Neuronal stem cell (in vitro differentiated cells): ENCODE measurements around the gene CDH6. TPM values are rescaled to one million over a fixed set of nuclear protein-coding genes. Genes with fewer than 3 reads are reported as not detected.

Experiments used
- DNase-seq: peaks from one replicate; pipeline ENCODE4 v3.0.0-alpha.2; 2013; ENCODE audit warnings: low spot score
- H2AFZ ChIP-seq: one replicate; pipeline ENCODE4 v1.6.1; 2013; ENCODE audit warnings: mild to moderate bottlenecking, low read length, inconsistent platforms
- H2AK5ac ChIP-seq: 2 replicates; pipeline ENCODE4 v1.6.1; 2013; ENCODE audit warnings: low read depth, mild to moderate bottlenecking, inconsistent platforms, low read length, moderate library complexity, mixed read lengths
- H2BK120ac ChIP-seq: 2 replicates; pipeline ENCODE4 v1.6.1; 2013; ENCODE audit warnings: low read depth, mild to moderate bottlenecking, inconsistent platforms, low read length, moderate library complexity, mixed read lengths
- H2BK12ac ChIP-seq: one replicate; pipeline ENCODE4 v1.6.1; 2013; ENCODE audit warnings: low read length, inconsistent platforms
- H2BK15ac ChIP-seq: 2 replicates; pipeline ENCODE4 v1.6.1; 2013; ENCODE audit warnings: mild to moderate bottlenecking, low read length, inconsistent platforms, mixed read lengths
- H2BK5ac ChIP-seq: one replicate; pipeline ENCODE4 v1.6.1; 2013; ENCODE audit warnings: inconsistent platforms, mild to moderate bottlenecking, low read length, moderate library complexity
- H3K14ac ChIP-seq: one replicate; pipeline ENCODE4 v1.6.1; 2013; ENCODE audit warnings: low read length, inconsistent platforms
- H3K18ac ChIP-seq: 2 replicates; pipeline ENCODE4 v1.6.1; 2013; ENCODE audit warnings: low read length, inconsistent platforms
- H3K23ac ChIP-seq: 2 replicates; pipeline ENCODE4 v1.6.1; 2013; ENCODE audit warnings: low read depth, mild to moderate bottlenecking, mixed read lengths, low read length, inconsistent platforms; ENCODE audit not compliant: poor library complexity
- H3K27ac ChIP-seq: replicated peaks from 3 replicates; pipeline ENCODE4 v1.5.1; 2013; ENCODE audit warnings: low read length, inconsistent platforms
- H3K27me3 ChIP-seq, 3 experiments: 2 replicates each; pipeline ENCODE4 v1.6.1; 2013; ENCODE audit warnings: low read length in 3 of 3, mild to moderate bottlenecking in 2 of 3, inconsistent platforms in 1 of 3, low read depth in 1 of 3, mixed read lengths in 1 of 3, moderate library complexity in 1 of 3; ENCODE audit not compliant: control insufficient read depth in 3 of 3, insufficient read depth in 3 of 3
- H3K36me3 ChIP-seq, 2 donors: replicated peaks in 1 of 2; 2 replicates each; pipeline ENCODE4 v1.6.1; 2013; ENCODE audit warnings: low read length in 2 of 2; ENCODE audit not compliant: control insufficient read depth in 2 of 2, insufficient read depth in 2 of 2
- H3K4ac ChIP-seq: 2 replicates; pipeline ENCODE4 v1.6.1; 2013; ENCODE audit warnings: inconsistent platforms, mild to moderate bottlenecking, low read length, moderate library complexity
- H3K4me1 ChIP-seq, 2 donors: 1 replicate in 1 of 2; 2 replicates in 1 of 2; pipeline ENCODE4 v1.6.1; 2013; ENCODE audit warnings: low read length in 2 of 2, low read depth in 1 of 2; ENCODE audit not compliant: control insufficient read depth in 2 of 2, insufficient read depth in 1 of 2
- H3K4me2 ChIP-seq: one replicate; pipeline ENCODE4 v1.6.1; 2013; ENCODE audit warnings: mild to moderate bottlenecking, low read length, inconsistent platforms; ENCODE audit not compliant: insufficient read depth, poor library complexity, severe bottlenecking
- H3K4me3 ChIP-seq, 2 donors: 2 replicates each; pipeline ENCODE4 v1.5.1; 2013; ENCODE audit warnings: low read length in 2 of 2, mild to moderate bottlenecking in 2 of 2, inconsistent platforms in 1 of 2, moderate library complexity in 1 of 2
- H3K79me1 ChIP-seq: one replicate; pipeline ENCODE4 v1.6.1; 2013; ENCODE audit warnings: low read depth, mild to moderate bottlenecking, inconsistent platforms, low read length, moderate library complexity
- H3K9ac ChIP-seq: one replicate; pipeline ENCODE4 v1.6.1; 2013; ENCODE audit warnings: mild to moderate bottlenecking, low read depth, low read length, inconsistent platforms; ENCODE audit not compliant: poor library complexity
- H3K9me3 ChIP-seq, 2 donors: replicated peaks in 1 of 2; 2 replicates each; pipeline versions ENCODE3 to v1.6.1; 2013; ENCODE audit warnings: low read length in 2 of 2, mild to moderate bottlenecking in 2 of 2, inconsistent platforms in 1 of 2, low read depth in 1 of 2, mixed read lengths in 1 of 2, moderate library complexity in 1 of 2; ENCODE audit not compliant: control insufficient read depth in 2 of 2, insufficient read depth in 1 of 2
- H4K8ac ChIP-seq: one replicate; pipeline ENCODE4 v1.6.1; 2013; ENCODE audit warnings: low read depth, mild to moderate bottlenecking, inconsistent platforms, low read length, moderate library complexity
- H4K91ac ChIP-seq: one replicate; pipeline ENCODE4 v1.6.1; 2013; ENCODE audit warnings: low read length, low read depth, mild to moderate bottlenecking, inconsistent platforms; ENCODE audit not compliant: poor library complexity
- WGBS, 2 donors: extraction: QIAGEN DNeasy Blood & Tissue Kit; methylation state at CpG; one replicate each; pipeline ENCODE4 v1.1.7; 2013; ENCODE audit warnings: missing lambda C conversion rate in 2 of 2, mixed read lengths in 1 of 2; ENCODE audit not compliant: insufficient read length in 2 of 2, insufficient replicate concordance in 1 of 2; ENCODE audit errors: extremely low coverage in 2 of 2; 5-methylcytosine and 5-hydroxymethylcytosine counted together
- polyA plus RNA-seq, 2 experiments: library from polyadenylated mRNA; stranded (reverse); fragments of 200-250 nt; gene quantifications; one replicate each; pipeline ENCODE4 v1.2.3, GENCODE V29; 2013

Gene CDH6
- 12.6 TPM for polyA plus RNA-seq (2013, experiment 1 of 2)
- 12.7 TPM for polyA plus RNA-seq (2013, experiment 2 of 2)

DNA sequence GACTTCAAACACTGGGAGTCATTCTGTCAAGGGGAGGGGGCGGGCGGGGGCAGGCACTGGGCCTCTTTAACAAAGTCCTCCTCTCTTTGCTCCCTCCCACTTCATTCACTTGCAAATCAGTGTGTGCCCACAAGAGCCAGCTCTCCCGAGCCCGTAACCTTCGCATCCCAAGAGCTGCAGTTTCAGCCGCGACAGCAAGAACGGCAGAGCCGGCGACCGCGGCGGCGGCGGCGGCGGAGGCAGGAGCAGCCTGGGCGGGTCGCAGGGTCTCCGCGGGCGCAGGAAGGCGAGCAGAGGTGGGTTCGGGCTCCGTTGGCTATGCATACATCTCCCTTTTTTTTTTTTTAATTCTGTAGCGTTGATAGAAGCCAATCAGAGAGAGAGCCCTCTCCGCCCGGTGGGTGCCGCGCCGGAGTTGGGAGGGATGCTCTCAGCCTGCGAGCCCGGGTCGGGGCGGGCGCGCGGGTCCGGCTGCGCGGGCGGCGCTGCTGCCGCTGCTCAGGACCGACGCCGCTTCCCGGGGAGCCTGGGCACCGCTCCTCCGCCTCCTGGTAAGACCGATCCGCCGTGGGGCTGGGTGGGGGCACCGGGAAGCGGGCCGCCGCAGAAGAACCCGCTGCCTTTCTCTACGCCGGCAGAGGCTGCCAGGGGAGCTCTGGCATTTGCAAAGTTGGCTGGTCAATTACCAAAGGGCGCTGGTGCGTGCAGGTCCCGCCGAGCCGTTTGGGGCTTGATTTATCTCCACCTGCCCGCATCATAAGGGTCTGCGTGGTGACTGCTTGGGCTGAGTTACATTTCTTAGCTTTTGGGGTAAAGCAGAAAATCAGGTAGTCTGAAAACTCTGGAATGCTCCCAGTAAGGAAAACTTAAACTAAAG, at the start of gene CDH6:
Gene CDH6 (plus strand): TSS at position 96 of the 877 bp plus-strand sequence. CDS start 73,788 bp downstream, outside the sequence.
- Histone ChIP-seq H3K4ac (no peak within 1 kb of the TSS), H2AFZ (peak within 1 kb of the TSS; percentile 91), H3K9me3 (no peaks in the 10 kb centered on the region), H3K4me1 (peaks cover 7 to 20% of the 10 kb centered on the region in 2 donors), H3K4me2 (peak within 1 kb of the TSS; percentile 74), H4K91ac (no peak within 1 kb of the TSS), H2BK15ac (peak within 1 kb of the TSS; percentile 77), H3K18ac (peak within 1 kb of the TSS; percentile 76), H4K8ac (no peak within 1 kb of the TSS), H2AK5ac (no peak within 1 kb of the TSS), H3K4me3 (peak within 1 kb of the TSS; percentile 54 to 94), H2BK5ac (no peak within 1 kb of the TSS), H3K27ac (peak within 1 kb of the TSS; percentile 43), H3K27me3 (peaks cover 0 to 32% (median 0%) of the 10 kb centered on the region in 3 experiments), H3K9ac (peak within 1 kb of the TSS; percentile 82), H2BK12ac (no peak within 1 kb of the TSS), H3K36me3 (no peaks in the 10 kb centered on the region), H3K23ac (no peak within 1 kb of the TSS), H3K79me1 (peaks cover 3% of the 10 kb centered on the region), H2BK120ac (no peak within 1 kb of the TSS), H3K14ac (peak within 1 kb of the TSS; percentile 60)
- WGBS, 2 donors = no CpG with 5 or more reads among the region's 67 CpGs
- DNase-seq = peak; percentile 90

DNA sequence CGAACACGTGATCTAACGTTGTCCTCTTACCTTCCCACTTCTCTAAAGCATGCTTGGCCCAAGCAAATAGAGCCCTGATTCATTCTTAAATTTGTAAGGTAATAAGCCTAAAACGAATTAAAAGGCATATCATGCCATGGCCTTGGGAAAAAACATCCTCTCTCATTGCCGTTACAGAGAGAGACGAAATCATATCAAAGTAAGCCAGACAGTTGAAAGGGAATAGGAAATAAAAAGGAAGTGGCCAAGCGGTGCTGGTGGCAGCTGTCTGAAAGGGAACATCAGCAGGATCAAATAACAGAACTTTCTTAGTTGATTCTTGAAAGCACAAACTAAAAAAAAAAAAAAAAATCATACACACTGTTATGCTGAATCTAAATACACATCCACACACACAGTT, 49.1 kb upstream of the CDH6 start:
- H2BK120ac ChIP-seq = no peak overlapping the region
- H3K9me3 ChIP-seq = no peaks in the 10 kb centered on the region
- H2AFZ ChIP-seq = no peak overlapping the region
- H3K23ac ChIP-seq = no peak overlapping the region
- no peak overlapping the region for H3K4me3 ChIP-seq
- DNase-seq = no peak
- no peak overlapping the region for H2BK15ac ChIP-seq
- no peak overlapping the region for H4K91ac ChIP-seq
- no peaks in the 10 kb centered on the region for H3K79me1 ChIP-seq
- peaks cover 0 to 6% (median 0%) of the 10 kb centered on the region in 3 experiments for H3K27me3 ChIP-seq
- H2BK5ac ChIP-seq = no peak overlapping the region
- peaks cover 2% of the 10 kb centered on the region in 2 donors for H3K4me1 ChIP-seq
- WGBS, 2 donors = no CpG with 5 or more reads among the region's 7 CpGs
- H3K14ac ChIP-seq = no peak overlapping the region
- no peak overlapping the region for H2AK5ac ChIP-seq
- no peak overlapping the region for H3K18ac ChIP-seq
- H2BK12ac ChIP-seq = no peak overlapping the region
- H3K4me2 ChIP-seq = no peak overlapping the region
- H4K8ac ChIP-seq = no peak overlapping the region
- no peak overlapping the region for H3K9ac ChIP-seq
- no peaks in the 10 kb centered on the region for H3K36me3 ChIP-seq
- H3K4ac ChIP-seq = no peak overlapping the region
- H3K27ac ChIP-seq = no peak overlapping the region

DNA sequence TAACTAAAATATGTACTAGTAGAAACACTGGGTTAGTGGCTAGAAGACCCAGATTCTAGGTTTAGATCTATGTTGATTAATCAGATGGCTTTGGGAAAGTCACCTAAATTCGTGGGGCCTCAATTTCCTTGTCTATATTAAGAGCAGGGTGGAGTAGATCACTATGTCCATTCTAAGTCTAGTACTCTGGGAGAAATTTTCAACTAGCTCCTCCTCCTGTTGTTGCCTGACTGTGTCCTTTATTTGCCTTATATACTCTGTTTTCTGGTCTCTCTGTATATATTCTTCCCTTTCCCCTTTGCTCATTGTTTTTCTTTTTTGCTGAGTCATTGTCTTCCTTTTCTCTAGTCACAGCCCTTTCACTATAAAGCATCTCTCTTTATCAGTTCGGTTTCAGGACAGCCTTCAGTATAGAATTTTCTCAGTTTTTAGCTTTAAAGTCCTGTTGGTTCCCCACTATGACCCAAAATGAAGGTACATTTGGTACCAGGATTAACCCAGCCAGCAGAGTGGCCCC, 44.5 kb upstream of the CDH6 start:
- no peak overlapping the region for H3K14ac ChIP-seq
- no peak overlapping the region for H4K8ac ChIP-seq
- no peak overlapping the region for H2AFZ ChIP-seq
- H3K9me3 ChIP-seq = no peaks in the 10 kb centered on the region
- peaks cover 0 to 6% (median 0%) of the 10 kb centered on the region in 3 experiments for H3K27me3 ChIP-seq
- H2BK5ac ChIP-seq = no peak overlapping the region
- H3K4ac ChIP-seq = no peak overlapping the region
- H3K4me1 ChIP-seq = peaks cover 5 to 9% of the 10 kb centered on the region in 2 donors
- no peak overlapping the region for H3K4me2 ChIP-seq
- no peak overlapping the region for H3K9ac ChIP-seq
- no peak for DNase-seq
- H3K36me3 ChIP-seq = no peaks in the 10 kb centered on the region
- no peak overlapping the region for H3K23ac ChIP-seq
- H3K18ac ChIP-seq = no peak overlapping the region
- H4K91ac ChIP-seq = no peak overlapping the region
- no peak overlapping the region for H2AK5ac ChIP-seq
- H3K4me3 ChIP-seq = no peak overlapping the region
- no peaks in the 10 kb centered on the region for H3K79me1 ChIP-seq
- no peak overlapping the region for H2BK12ac ChIP-seq
- no peak overlapping the region for H2BK120ac ChIP-seq
- no peak overlapping the region for H2BK15ac ChIP-seq
- WGBS, 2 donors = no CpG with 5 or more reads among the region's 2 CpGs
- no peak overlapping the region for H3K27ac ChIP-seq

DNA sequence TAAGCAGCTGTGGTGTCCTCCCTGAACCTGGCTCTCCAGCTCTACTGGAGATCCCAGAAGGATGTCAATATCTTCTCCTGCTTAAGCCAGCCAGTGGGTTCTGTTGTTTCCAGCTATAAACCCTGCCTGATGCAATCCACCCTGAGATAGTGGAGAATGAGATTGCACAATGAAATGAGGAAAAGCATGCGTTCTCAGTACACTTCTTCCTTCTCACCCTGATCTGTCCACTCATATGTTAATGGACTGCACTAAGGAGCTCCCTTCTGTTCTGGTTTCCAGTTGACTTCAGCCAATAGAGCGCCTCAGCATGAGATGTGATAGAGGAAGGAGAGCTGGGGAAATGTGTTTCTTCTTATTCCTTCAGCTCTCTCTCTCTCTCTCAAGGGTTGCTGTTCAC, 40.0 kb upstream of the CDH6 start:
- Histone ChIP-seq H2BK120ac (no peak overlapping the region), H3K4me3 (no peak overlapping the region), H3K9ac (no peak overlapping the region), H2BK12ac (no peak overlapping the region), H4K8ac (no peak overlapping the region), H2AFZ (no peak overlapping the region), H3K4me2 (no peak overlapping the region), H3K9me3 (no peaks in the 10 kb centered on the region), H3K23ac (no peak overlapping the region), H2BK5ac (no peak overlapping the region), H3K4me1 (peaks cover 5 to 10% of the 10 kb centered on the region in 2 donors), H3K18ac (no peak overlapping the region), H3K4ac (no peak overlapping the region), H2BK15ac (no peak overlapping the region), H3K27me3 (no peaks in the 10 kb centered on the region), H3K27ac (no peak overlapping the region), H4K91ac (no peak overlapping the region), H3K14ac (no peak overlapping the region), H3K36me3 (no peaks in the 10 kb centered on the region), H2AK5ac (no peak overlapping the region), H3K79me1 (no peaks in the 10 kb centered on the region)
- DNase-seq = no peak
- no CpG with 5 or more reads among the region's 2 CpGs for WGBS, 2 donors
